Psoas muscle (tissue), 8 donors: ENCODE measurements around the gene MAP1A. TPM values are rescaled to one million over a fixed set of nuclear protein-coding genes. Genes with fewer than 3 reads are reported as not detected.
A peak's percentile ranks its signal among the peaks of the same experiment; 100 is the strongest.
"Not testable (repeated sequence)": the region's sequence is repeated elsewhere in the genome, so short reads cannot be mapped to it uniquely, and the experiment has no call there.

Source experiments
- ATAC-seq, 4 donors: fragments of 200-7000 bp; cut with Tn5 transposase; one replicate each; pipeline ENCODE4 v1.9.1; 2020; ENCODE audit warnings: moderate library complexity in 3 of 4, mild to moderate bottlenecking in 2 of 4
- DNase-seq, 2 donors: peaks; one replicate each; pipeline ENCODE4 v3.0.0-alpha.2; 2020
- H3K27ac ChIP-seq: fragments of 200-600 bp; one replicate; pipeline ENCODE4 v1.8.0; 2022
- H3K27me3 ChIP-seq, 3 donors: fragments of 200-600 bp in 1 of 3; one replicate each; pipeline versions ENCODE4 v1.6.1 to v1.8.0; 2013 to 2022; ENCODE audit warnings: low read length in 2 of 3, mild to moderate bottlenecking in 2 of 3, moderate library complexity in 1 of 3; ENCODE audit not compliant: insufficient read depth in 3 of 3
- H3K36me3 ChIP-seq, 2 donors: fragments of 200-600 bp in 1 of 2; one replicate each; pipeline versions ENCODE4 v1.6.1 to v1.8.0; 2013 to 2022; ENCODE audit warnings: low read depth in 1 of 2, mild to moderate bottlenecking in 1 of 2, moderate library complexity in 1 of 2; ENCODE audit not compliant: insufficient read depth in 1 of 2
- H3K4me1 ChIP-seq: fragments of 200-600 bp; one replicate; pipeline ENCODE4 v1.8.0; 2022
- H3K4me3 ChIP-seq: fragments of 200-600 bp; one replicate; pipeline ENCODE4 v1.8.0; 2022; ENCODE audit warnings: mild to moderate bottlenecking
- H3K9me3 ChIP-seq: fragments of 200-600 bp; one replicate; pipeline ENCODE4 v1.8.0; 2022
- WGBS, 3 donors: extraction: QIAGEN DNeasy Blood & Tissue Kit; methylation state at CpG; one replicate each; pipeline versions ENCODE4 v1.1.6 to v1.1.7; 2013; 5-methylcytosine and 5-hydroxymethylcytosine counted together
- intact Hi-C, 2 donors: fragments of 100-400 bp; cut with DNase I; formaldehyde crosslinking; loops; one replicate each; pipeline versions ENCODE4 v1.11.0 to v1.14.2; 2022
- polyA plus RNA-seq, 3 donors: library from polyadenylated mRNA; stranded (reverse); fragments of 200-250 nt; gene quantifications; one replicate each; pipeline ENCODE4 v1.2.3, GENCODE V29; 2013
- total RNA-seq, 4 donors: library from RNA; stranded (reverse); fragmentation: NEBNext Ultra II Directional in 2 of 4; extraction: Animal tissue kit (Norgen Biotek cat#: 25700) in 2 of 4; gene quantifications; one replicate each; pipeline versions ENCODE4 v1.2.1 to v1.2.4, GENCODE V29; 2021 to 2023
- TF ChIP-seq, protein P1 (sequence below): fragments of 200-600 bp; IDR thresholded peaks from one replicate; pipeline ENCODE4 v1.8.0; 2022; ENCODE audit warnings: antibody characterized with exemption
- donor health status: healthy with polysubstance abuse.
- donor health status: DM: no; HTN: no; CAD: no; lungs with moderate emphysema.
- donor health status: Bipolar disorder and iron deficiency.
- donor health status: healthy.
- donor health status: DM: yes; HTN: yes; CAD: no.
- donor health status: DM: no; HTN: no; CAD: no.
- donor health status: DM: no; HTN: no; CAD: no.
- donor health status: DM: yes; HTN: yes; CAD: no.

Gene MAP1A
- total and polyA plus RNA-seq, 7 donors = 0.63 to 25.1 (median 2.7) TPM

GRCh38 chr15:43550527-43551363 is 33.3 kb downstream of the MAP1A start:
- intact Hi-C loops = no loop called here
- Histone ChIP-seq H3K27me3 (no peaks in the 10 kb centered on the region), H3K4me3 (no peak overlapping the region), H3K4me1 (no peaks in the 10 kb centered on the region), H3K36me3 (peaks cover 0 to 38% of the 10 kb centered on the region in 2 donors), H3K27ac (no peak overlapping the region), H3K9me3 (peaks cover 4% of the 10 kb centered on the region)
- WGBS, 3 donors = 61 to 75% (median 70%) methylated on average over 10 of the region's 10 CpGs
- ATAC-seq (no peak), DNase-seq (peak in 1 of 2 donors; percentile 30)
- TF ChIP-seq, protein P1, sequence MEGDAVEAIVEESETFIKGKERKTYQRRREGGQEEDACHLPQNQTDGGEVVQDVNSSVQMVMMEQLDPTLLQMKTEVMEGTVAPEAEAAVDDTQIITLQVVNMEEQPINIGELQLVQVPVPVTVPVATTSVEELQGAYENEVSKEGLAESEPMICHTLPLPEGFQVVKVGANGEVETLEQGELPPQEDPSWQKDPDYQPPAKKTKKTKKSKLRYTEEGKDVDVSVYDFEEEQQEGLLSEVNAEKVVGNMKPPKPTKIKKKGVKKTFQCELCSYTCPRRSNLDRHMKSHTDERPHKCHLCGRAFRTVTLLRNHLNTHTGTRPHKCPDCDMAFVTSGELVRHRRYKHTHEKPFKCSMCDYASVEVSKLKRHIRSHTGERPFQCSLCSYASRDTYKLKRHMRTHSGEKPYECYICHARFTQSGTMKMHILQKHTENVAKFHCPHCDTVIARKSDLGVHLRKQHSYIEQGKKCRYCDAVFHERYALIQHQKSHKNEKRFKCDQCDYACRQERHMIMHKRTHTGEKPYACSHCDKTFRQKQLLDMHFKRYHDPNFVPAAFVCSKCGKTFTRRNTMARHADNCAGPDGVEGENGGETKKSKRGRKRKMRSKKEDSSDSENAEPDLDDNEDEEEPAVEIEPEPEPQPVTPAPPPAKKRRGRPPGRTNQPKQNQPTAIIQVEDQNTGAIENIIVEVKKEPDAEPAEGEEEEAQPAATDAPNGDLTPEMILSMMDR = no peak

DNA sequence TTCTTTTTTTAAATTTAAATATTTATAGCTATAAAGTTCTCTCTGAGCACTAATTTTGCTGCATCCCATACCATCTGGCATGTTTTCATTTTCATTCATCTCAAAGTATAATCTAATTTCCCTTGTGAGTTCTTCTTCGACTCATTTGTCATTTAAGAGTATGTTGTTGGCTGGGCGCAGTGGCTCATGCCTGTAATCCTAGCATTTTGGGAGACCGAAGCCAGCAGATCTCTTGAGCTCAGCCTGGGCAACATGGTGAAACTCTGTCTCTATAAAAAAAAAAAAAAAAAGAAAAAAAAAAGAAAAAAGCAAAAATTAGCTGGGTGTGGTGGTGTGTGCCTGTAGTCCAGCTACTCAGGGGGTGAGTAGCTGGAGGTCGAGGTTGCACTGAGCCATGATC is 34.8 kb downstream of the MAP1A start:
- H3K9me3 ChIP-seq = peaks cover 4% of the 10 kb centered on the region
- H3K4me3 ChIP-seq = no peak overlapping the region
- ATAC-seq (no peak), DNase-seq (no peak)
- intact Hi-C loops = no loop called here
- no peak overlapping the region for H3K27ac ChIP-seq
- H3K4me1 ChIP-seq = no peaks in the 10 kb centered on the region
- H3K27me3 ChIP-seq = no peaks in the 10 kb centered on the region
- H3K36me3 ChIP-seq = peaks cover 0 to 50% of the 10 kb centered on the region in 2 donors
- TF ChIP-seq, protein P1 = no peak
- WGBS, 3 donors = 85 to 92% (median 90%) methylated on average over 4 of the region's 4 CpGs

DNA sequence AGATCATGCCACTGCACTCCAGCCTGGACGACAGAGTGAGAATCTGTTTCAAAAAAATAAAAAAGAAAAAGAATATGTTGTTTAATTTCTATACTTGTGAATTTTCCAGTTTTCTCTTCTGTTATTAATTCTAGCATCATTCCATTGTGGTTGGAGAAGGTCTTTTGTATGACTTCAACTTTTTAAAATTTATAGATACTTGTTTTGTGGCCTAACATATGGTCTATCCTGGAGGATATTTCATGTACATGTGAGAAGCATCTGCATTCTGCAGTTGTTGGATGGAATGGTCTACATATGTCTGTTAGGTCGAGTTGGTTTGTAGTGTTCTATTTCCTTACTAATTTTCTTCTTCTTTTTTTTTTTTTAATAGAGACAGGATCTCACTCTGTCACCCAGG is 35.6 kb downstream of the MAP1A start:
- H3K36me3 ChIP-seq = peaks cover 0 to 58% of the 10 kb centered on the region in 2 donors
- WGBS, 3 donors = 55 to 65% (median 60%) methylated on average over 2 of the region's 2 CpGs
- H3K4me3 ChIP-seq = no peak overlapping the region
- ATAC-seq = no peak
- no peaks in the 10 kb centered on the region for H3K27me3 ChIP-seq
- TF ChIP-seq, protein P1 = no peak
- intact Hi-C loops = no loop called here
- no peaks in the 10 kb centered on the region for H3K4me1 ChIP-seq
- no peak overlapping the region for H3K27ac ChIP-seq
- no peaks in the 10 kb centered on the region for H3K9me3 ChIP-seq
- DNase-seq = no peak

DNA sequence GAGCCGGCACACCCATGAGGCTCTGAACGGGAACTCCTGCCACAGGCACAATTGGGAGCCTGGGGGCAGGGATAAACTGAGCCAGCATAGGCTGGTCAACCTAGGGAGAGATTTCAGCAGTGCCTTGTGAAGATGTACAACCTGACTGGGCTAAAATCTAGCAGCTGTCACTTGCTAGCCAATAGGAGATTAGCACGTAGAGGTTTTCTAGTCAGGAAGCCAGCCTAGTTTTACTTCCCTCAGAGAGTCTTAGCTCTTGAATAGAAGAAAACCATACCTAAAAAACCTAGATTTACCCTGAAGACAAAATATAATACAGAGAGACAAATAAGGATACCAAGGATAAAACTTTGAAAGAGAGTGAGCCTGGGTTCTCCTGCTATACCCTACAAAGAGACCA is 45.3 kb downstream of the MAP1A start:
- ATAC-seq = not testable (repeated sequence)

DNA sequence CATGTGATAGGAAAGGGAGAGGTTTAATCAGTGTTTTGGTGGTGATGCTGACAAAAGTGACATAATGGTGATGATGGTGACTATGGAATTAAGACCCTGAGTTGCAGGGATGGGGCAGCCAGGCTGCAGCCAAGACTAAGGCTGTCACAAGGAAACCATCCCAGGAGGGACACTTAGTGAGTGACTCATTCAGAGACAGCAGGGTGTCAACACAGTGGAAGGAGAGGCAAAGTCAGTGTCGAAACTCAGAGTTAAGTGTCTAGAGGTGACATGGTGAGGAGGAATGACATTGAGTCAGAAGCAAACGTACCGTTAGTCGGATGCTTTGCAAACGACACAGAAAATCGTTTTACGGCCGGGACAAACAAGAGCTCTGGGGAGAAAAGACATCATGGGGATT is 46.4 kb downstream of the MAP1A start:
- intact Hi-C loops, H3K27ac ChIP-seq, H3K4me1 ChIP-seq, DNase-seq, H3K9me3 ChIP-seq, H3K27me3 ChIP-seq, H3K4me3 ChIP-seq, H3K36me3 ChIP-seq: not testable (repeated sequence)
- ATAC-seq = peak in 2 of 4 donors; percentile 50 to 55
- no CpG with 5 or more reads among the region's 8 CpGs for WGBS, 3 donors

More for the DNA sequence above, 45.3 kb downstream of the MAP1A start:
- H3K27me3 ChIP-seq, DNase-seq, H3K4me1 ChIP-seq, H3K9me3 ChIP-seq, H3K27ac ChIP-seq, intact Hi-C loops, H3K4me3 ChIP-seq: not testable (repeated sequence)
- H3K36me3 ChIP-seq = peaks cover 2 to 14% of the 10 kb centered on the region in 2 donors
- 67 to 91% (median 82%) methylated on average over 1 to 2 of the region's 3 CpGs for WGBS, 3 donors

- H3K36me3 ChIP-seq, ATAC-seq, H3K4me3 ChIP-seq, H3K27me3 ChIP-seq, H3K27ac ChIP-seq, DNase-seq, H3K4me1 ChIP-seq, H3K9me3 ChIP-seq, intact Hi-C loops: not testable (repeated sequence)
- no CpG with 5 or more reads among the region's 2 CpGs for WGBS, 3 donors
These were observed 49.2 kb downstream of the MAP1A start for GRCh38 chr15:43566615-43567014.

GRCh38 chr15:43574607-43575006 is 57.2 kb downstream of the MAP1A start:
- WGBS, 3 donors = no CpG with 5 or more reads among the region's 1 CpG
- DNase-seq, H3K36me3 ChIP-seq, H3K27me3 ChIP-seq, H3K4me3 ChIP-seq, H3K27ac ChIP-seq, H3K9me3 ChIP-seq, H3K4me1 ChIP-seq, ATAC-seq, intact Hi-C loops: not testable (repeated sequence)
